Astrocyte of the cerebellum (primary cell): Measurements from ENCODE around the gene GLIS1.

Experiments
- DNase-seq: peaks from one replicate; pipeline ENCODE4 v3.0.0-alpha.2; 2011; ENCODE audit warnings: low read depth
- H3K4me3 ChIP-seq: 2 replicates; pipeline ENCODE4 v1.5.1; 2011; ENCODE audit warnings: mild to moderate bottlenecking, low read depth, low read length, moderate library complexity
- in situ Hi-C: cut with HindIII; loops from 2 replicates; pipeline ENCODE4 v1.10.0; 2017; ENCODE audit warnings: low sequenced_read_pairs
- TF ChIP-seq, protein P1 (sequence below): IDR thresholded peaks from 2 replicates; pipeline ENCODE4 v1.5.1; 2012; ENCODE audit warnings: low read length, low read depth, moderate library complexity, mild to moderate bottlenecking; ENCODE audit errors: missing control alignments

Gene GLIS1

GRCh38 chr1:53572815-53573173 is 166.2 kb downstream of the GLIS1 start:
- DNase-seq, result no peak
- in situ Hi-C loops, result no loop called here
- H3K4me3 ChIP-seq, result no peak overlapping the region
- TF ChIP-seq, protein P1, sequence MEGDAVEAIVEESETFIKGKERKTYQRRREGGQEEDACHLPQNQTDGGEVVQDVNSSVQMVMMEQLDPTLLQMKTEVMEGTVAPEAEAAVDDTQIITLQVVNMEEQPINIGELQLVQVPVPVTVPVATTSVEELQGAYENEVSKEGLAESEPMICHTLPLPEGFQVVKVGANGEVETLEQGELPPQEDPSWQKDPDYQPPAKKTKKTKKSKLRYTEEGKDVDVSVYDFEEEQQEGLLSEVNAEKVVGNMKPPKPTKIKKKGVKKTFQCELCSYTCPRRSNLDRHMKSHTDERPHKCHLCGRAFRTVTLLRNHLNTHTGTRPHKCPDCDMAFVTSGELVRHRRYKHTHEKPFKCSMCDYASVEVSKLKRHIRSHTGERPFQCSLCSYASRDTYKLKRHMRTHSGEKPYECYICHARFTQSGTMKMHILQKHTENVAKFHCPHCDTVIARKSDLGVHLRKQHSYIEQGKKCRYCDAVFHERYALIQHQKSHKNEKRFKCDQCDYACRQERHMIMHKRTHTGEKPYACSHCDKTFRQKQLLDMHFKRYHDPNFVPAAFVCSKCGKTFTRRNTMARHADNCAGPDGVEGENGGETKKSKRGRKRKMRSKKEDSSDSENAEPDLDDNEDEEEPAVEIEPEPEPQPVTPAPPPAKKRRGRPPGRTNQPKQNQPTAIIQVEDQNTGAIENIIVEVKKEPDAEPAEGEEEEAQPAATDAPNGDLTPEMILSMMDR, result no peak

GRCh38 chr1:53572065-53572814 is 166.7 kb downstream of the GLIS1 start:
- no peak overlapping the region for H3K4me3 ChIP-seq
- TF ChIP-seq, protein P1, result no peak
- no peak for DNase-seq
- in situ Hi-C loops, result no loop called here

DNA sequence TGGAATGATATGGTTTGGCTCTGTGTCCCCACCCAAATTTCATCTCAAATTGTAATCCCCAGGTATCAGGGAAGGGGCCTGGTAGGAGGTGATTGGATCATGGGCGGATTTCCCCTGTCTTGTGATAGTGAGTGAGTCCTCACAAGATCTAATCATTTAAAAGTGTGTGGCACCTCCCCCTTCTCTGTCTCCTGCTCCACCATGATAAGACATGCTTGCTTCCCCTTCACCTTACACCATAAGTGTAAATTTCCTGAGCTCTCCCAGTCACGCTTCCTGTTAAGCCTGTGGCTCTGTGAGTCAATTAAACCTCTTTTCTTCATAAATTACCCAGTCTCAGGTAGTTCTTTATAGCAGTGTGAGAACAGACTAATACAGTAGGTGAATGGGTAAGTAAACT is 170.4 kb downstream of the GLIS1 start:
- TF ChIP-seq, protein P1, result no peak
- no peak for DNase-seq
- H3K4me3 ChIP-seq, result no peak overlapping the region
- in situ Hi-C loops, result no loop called here

DNA sequence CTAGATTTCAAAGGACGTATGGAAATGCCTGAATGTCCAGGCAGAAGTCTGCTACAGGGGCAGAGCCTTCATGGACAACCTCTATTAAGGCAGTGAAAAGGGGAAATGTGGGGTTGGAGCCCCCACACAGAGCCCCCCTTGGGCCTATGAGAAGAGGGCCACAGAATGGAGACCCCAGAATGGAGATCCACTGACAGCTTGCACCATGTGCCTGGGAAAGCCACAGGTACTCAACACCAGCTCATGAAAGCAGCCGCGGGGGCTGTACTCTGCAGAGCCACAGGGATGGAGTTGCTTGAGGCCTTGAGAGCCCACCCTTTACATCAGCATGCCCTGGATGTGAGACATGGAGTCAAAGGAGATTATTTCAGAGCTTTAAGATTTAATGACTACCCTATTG is 171.1 kb downstream of the GLIS1 start:
- no peak for DNase-seq
- in situ Hi-C loops, result no loop called here
- no peak overlapping the region for H3K4me3 ChIP-seq
- TF ChIP-seq, protein P1, result no peak

- TF ChIP-seq, protein P1, result no peak
- in situ Hi-C loops, result no loop called here
- no peak overlapping the region for H3K4me3 ChIP-seq
- DNase-seq, result no peak
These were observed 171.5 kb downstream of the GLIS1 start for GRCh38 chr1:53567450-53567849.

DNA sequence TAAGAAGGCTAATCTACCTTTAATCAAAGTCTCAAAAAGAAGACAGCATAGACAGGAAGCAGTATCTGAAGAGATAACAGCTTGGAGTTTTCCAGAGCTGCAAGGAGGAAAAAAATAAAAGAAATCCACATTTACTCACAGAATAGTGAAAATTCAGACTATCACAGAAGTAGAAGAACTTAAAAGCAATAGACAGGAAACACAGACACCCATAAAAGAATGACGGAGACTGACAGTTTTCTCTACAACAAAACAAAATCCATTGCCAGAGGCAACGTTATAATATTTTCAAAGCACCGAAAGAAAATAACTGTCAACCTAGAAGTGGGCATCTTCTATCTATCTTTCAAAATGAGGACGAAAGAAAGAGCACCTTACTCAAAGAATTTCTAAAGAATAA is 175.4 kb downstream of the GLIS1 start:
- H3K4me3 ChIP-seq, result no peak overlapping the region
- in situ Hi-C loops, result no loop called here
- TF ChIP-seq, protein P1, result no peak
- DNase-seq, result no peak
